ENCODE measurements around the gene SPACDR. TPM values are rescaled to one million over a fixed set of nuclear protein-coding genes. Genes with fewer than 3 reads are reported as not detected.
"Not testable (repeated sequence)": the region's sequence is repeated elsewhere in the genome, so short reads cannot be mapped to it uniquely, and the experiment has no call there.

The SPACDR gene
- total RNA-seq, 1 donor from 2014 or later, result 1.2 TPM

- DNase-seq (ENCODE audit: low read depth, low spot score), result no peak
These were observed 2.9 kb upstream of the SPACDR start for GRCh38 chr7:100466653-100467605.

GRCh38 chr7:100465702-100466311 lies 1.7 kb upstream of the SPACDR start:
- no peak for DNase-seq (ENCODE audit: low read depth, low spot score)

- DNase-seq (ENCODE audit: low read depth, low spot score), result no peak
These were observed 1.2 kb upstream of the SPACDR start for GRCh38 chr7:100465299-100465698.

GRCh38 chr7:100464791-100465190 lies 731 bp upstream of the SPACDR start:
- no peak for DNase-seq (ENCODE audit: low read depth, low spot score)

- DNase-seq (ENCODE audit: low read depth, low spot score), result no peak
These were observed 7.0 kb downstream of the SPACDR start for GRCh38 chr7:100457033-100457432.

GRCh38 chr7:100456562-100456961 lies 7.5 kb downstream of the SPACDR start:
- no peak for DNase-seq (ENCODE audit: low read depth, low spot score)

- DNase-seq (ENCODE audit: low read depth, low spot score), result no peak
These were observed 8.9 kb downstream of the SPACDR start for GRCh38 chr7:100455206-100455605.

- not testable (repeated sequence) for DNase-seq (ENCODE audit: low read depth, low spot score)
These were observed 10.2 kb downstream of the SPACDR start for GRCh38 chr7:100453854-100454253.

GRCh38 chr7:100452513-100452912 lies 11.5 kb downstream of the SPACDR start:
- no peak for DNase-seq (ENCODE audit: low read depth, low spot score)

- DNase-seq (ENCODE audit: low read depth, low spot score), result no peak
These were observed 14.8 kb downstream of the SPACDR start for GRCh38 chr7:100449190-100449795.

- DNase-seq (ENCODE audit: low read depth, low spot score), result not testable (repeated sequence)
These were observed 16.7 kb downstream of the SPACDR start for GRCh38 chr7:100447363-100447762.

GRCh38 chr7:100446040-100446439 lies 18.0 kb downstream of the SPACDR start:
- DNase-seq (ENCODE audit: low read depth, low spot score), result no peak

- DNase-seq (ENCODE audit: low read depth, low spot score), result peak; percentile 96
These were observed 19.5 kb downstream of the SPACDR start for GRCh38 chr7:100444311-100445278.

GRCh38 chr7:100443096-100443840 lies 20.8 kb downstream of the SPACDR start:
- no peak for DNase-seq (ENCODE audit: low read depth, low spot score)

GRCh38 chr7:100441641-100442535 lies 22.2 kb downstream of the SPACDR start:
- no peak for DNase-seq (ENCODE audit: low read depth, low spot score)

GRCh38 chr7:100439244-100439643 lies 24.8 kb downstream of the SPACDR start:
- DNase-seq (ENCODE audit: low read depth, low spot score), result not testable (repeated sequence)

GRCh38 chr7:100438731-100439130 lies 25.3 kb downstream of the SPACDR start:
- DNase-seq (ENCODE audit: low read depth, low spot score), result not testable (repeated sequence)

GRCh38 chr7:100438172-100438571 lies 25.9 kb downstream of the SPACDR start:
- DNase-seq (ENCODE audit: low read depth, low spot score), result no peak
